Measurements from ENCODE around the gene STAB2. TPM values are rescaled to one million over a fixed set of nuclear protein-coding genes. Genes with fewer than 3 reads are reported as not detected.

The STAB2 gene
- total RNA-seq, 2 donors from 2014 or later, result not detected

DNA sequence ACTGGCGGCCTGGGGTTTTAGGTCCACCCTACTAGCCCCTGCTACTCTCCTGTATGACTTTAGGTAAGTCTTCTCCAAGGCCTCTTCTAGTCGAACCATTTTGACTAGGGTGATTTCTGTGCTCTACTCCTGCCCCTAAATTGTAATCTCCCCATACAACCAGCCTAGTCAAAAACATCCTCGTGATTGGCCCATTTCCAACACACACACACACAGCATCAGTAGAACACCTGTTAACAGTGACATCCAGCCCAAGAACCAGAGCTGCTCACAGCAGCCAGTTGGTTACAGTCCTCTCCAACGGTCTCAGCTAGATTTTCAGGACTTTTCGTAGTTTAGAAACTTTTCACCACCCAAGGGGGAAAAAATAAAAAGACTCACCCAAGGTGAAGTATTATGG, 223.0 kb downstream of the STAB2 start:
- Histone ChIP-seq H3K27me3 (ENCODE audit: control insufficient read depth, insufficient read depth, low read length, poor library complexity, severe bottlenecking) (no peaks in the 10 kb centered on the region), H3K9ac (ENCODE audit: extremely low read depth, low read length, poor library complexity, severe bottlenecking) (no peak overlapping the region), H3K4me3 (ENCODE audit: low read length) (no peak overlapping the region), H3K9me3 (ENCODE audit: control insufficient read depth, low read length) (peaks cover 10% of the 10 kb centered on the region), H3K4me1 (ENCODE audit: control insufficient read depth, insufficient read depth, low read length) (no peaks in the 10 kb centered on the region), H3K36me3 (ENCODE audit: control insufficient read depth, insufficient read depth, low read length) (peaks cover 80% of the 10 kb centered on the region), H3K27ac (ENCODE audit: low read depth, low read length) (no peak overlapping the region)
- Mint-ChIP-seq H3K9me3 (peaks cover 5% of the 10 kb centered on the region), H3K4me3 (no peak overlapping the region), H3K36me3 (ENCODE audit: low read depth) (peaks cover 64% of the 10 kb centered on the region), H3K27ac (no peak overlapping the region), H3K27me3 (ENCODE audit: insufficient read depth) (no peaks in the 10 kb centered on the region), H3K4me1 (peaks cover 15% of the 10 kb centered on the region)
- DNase-seq, result no peak
- TF ChIP-seq, protein P1, sequence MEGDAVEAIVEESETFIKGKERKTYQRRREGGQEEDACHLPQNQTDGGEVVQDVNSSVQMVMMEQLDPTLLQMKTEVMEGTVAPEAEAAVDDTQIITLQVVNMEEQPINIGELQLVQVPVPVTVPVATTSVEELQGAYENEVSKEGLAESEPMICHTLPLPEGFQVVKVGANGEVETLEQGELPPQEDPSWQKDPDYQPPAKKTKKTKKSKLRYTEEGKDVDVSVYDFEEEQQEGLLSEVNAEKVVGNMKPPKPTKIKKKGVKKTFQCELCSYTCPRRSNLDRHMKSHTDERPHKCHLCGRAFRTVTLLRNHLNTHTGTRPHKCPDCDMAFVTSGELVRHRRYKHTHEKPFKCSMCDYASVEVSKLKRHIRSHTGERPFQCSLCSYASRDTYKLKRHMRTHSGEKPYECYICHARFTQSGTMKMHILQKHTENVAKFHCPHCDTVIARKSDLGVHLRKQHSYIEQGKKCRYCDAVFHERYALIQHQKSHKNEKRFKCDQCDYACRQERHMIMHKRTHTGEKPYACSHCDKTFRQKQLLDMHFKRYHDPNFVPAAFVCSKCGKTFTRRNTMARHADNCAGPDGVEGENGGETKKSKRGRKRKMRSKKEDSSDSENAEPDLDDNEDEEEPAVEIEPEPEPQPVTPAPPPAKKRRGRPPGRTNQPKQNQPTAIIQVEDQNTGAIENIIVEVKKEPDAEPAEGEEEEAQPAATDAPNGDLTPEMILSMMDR (conservative IDR thresholded peaks at IDR 0.05), result no peak
- WGBS, 2 experiments (ENCODE audit: insufficient coverage in 1 of 2, insufficient read length in 1 of 2), result 82 to 93% methylated on average over 2 to 5 of the region's 5 CpGs

DNA sequence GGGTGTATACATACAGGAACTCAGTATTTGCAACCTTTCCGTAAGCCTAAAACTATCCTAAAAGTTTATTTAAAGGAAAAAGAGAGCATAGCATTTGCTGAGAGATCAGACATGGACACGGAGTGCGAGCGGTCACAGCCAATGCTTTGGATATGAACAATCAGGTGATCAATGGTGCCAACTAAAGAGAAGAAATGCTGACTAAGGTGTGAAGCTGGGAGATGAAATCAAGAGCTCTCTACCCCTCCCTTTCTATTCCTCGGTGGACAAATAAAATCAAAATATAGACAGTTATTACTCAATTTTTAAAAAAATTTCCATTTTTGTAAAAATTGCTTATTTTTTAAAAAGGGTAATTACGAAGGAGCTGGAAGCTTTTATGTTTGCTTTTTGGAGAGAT, 224.7 kb downstream of the STAB2 start:
- H3K9me3 Mint-ChIP-seq, result peaks cover 5% of the 10 kb centered on the region
- WGBS, 2 experiments (ENCODE audit: insufficient coverage in 1 of 2, insufficient read length in 1 of 2), result 95 to 100% methylated on average over 4 to 6 of the region's 6 CpGs
- peaks cover 70% of the 10 kb centered on the region for H3K36me3 ChIP-seq (ENCODE audit: control insufficient read depth, insufficient read depth, low read length)

DNA sequence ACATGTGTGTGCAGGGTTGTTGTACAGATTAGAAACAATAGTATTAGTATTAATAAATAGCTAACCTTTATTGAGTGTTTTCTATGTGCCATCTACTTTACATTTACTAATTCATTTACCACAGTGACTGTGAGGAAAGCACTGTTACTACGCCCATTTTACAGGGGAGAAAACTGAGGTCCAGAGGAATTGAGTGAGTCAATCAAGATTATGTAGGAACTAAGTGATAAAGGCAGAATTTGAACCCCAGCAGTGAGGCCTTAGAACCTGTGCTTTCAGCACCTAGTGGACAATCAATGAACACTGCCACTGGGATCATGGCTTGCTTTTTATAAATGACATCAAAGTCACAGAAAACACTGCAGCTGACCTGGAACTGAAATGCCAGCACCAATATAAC, 225.7 kb downstream of the STAB2 start:
- no peak overlapping the region for H3K9ac ChIP-seq (ENCODE audit: extremely low read depth, low read length, poor library complexity, severe bottlenecking)
- H3K9me3 ChIP-seq (ENCODE audit: control insufficient read depth, low read length), result peaks cover 10% of the 10 kb centered on the region
- DNase-seq, result no peak
- no peak overlapping the region for H3K4me3 Mint-ChIP-seq
- H3K4me1 Mint-ChIP-seq, result peaks cover 11% of the 10 kb centered on the region
- no peak overlapping the region for H3K27ac ChIP-seq (ENCODE audit: low read depth, low read length)
- H3K4me1 ChIP-seq (ENCODE audit: control insufficient read depth, insufficient read depth, low read length), result no peaks in the 10 kb centered on the region
- 100% methylated on average over 1 of the region's 1 CpG; no CpG with 5 or more reads in 1 of the 2 experiments for WGBS, 2 experiments (ENCODE audit: insufficient coverage in 1 of 2, insufficient read length in 1 of 2)
- H3K27ac Mint-ChIP-seq, result no peak overlapping the region
- H3K4me3 ChIP-seq (ENCODE audit: low read length), result no peak overlapping the region
- no peaks in the 10 kb centered on the region for H3K27me3 Mint-ChIP-seq (ENCODE audit: insufficient read depth)
- TF ChIP-seq, protein P1 (conservative IDR thresholded peaks at IDR 0.05), result peak; percentile 53
- peaks cover 71% of the 10 kb centered on the region for H3K36me3 ChIP-seq (ENCODE audit: control insufficient read depth, insufficient read depth, low read length)
- peaks cover 5% of the 10 kb centered on the region for H3K9me3 Mint-ChIP-seq
- H3K27me3 ChIP-seq (ENCODE audit: control insufficient read depth, insufficient read depth, low read length, poor library complexity, severe bottlenecking), result no peaks in the 10 kb centered on the region
- H3K36me3 Mint-ChIP-seq (ENCODE audit: low read depth), result peaks cover 50% of the 10 kb centered on the region

More for the DNA sequence above, 224.7 kb downstream of the STAB2 start:
- Mint-ChIP-seq H3K27ac (no peak overlapping the region), H3K36me3 (ENCODE audit: low read depth) (peaks cover 53% of the 10 kb centered on the region), H3K4me1 (peaks cover 9% of the 10 kb centered on the region), H3K4me3 (no peak overlapping the region), H3K27me3 (ENCODE audit: insufficient read depth) (no peaks in the 10 kb centered on the region)
- Histone ChIP-seq H3K4me3 (ENCODE audit: low read length) (no peak overlapping the region), H3K9ac (ENCODE audit: extremely low read depth, low read length, poor library complexity, severe bottlenecking) (no peak overlapping the region), H3K27me3 (ENCODE audit: control insufficient read depth, insufficient read depth, low read length, poor library complexity, severe bottlenecking) (no peaks in the 10 kb centered on the region), H3K4me1 (ENCODE audit: control insufficient read depth, insufficient read depth, low read length) (no peaks in the 10 kb centered on the region), H3K27ac (ENCODE audit: low read depth, low read length) (no peak overlapping the region), H3K9me3 (ENCODE audit: control insufficient read depth, low read length) (peaks cover 10% of the 10 kb centered on the region)
- TF ChIP-seq, protein P1 (conservative IDR thresholded peaks at IDR 0.05), result no peak
- DNase-seq, result no peak

All from endodermal cell (in vitro differentiated cells).